Mucosa of descending colon (tissue), 3 donors: Measurements from ENCODE around the gene ETNK2. TPM values are rescaled to one million over a fixed set of nuclear protein-coding genes. Genes with fewer than 3 reads are reported as not detected.
A peak's percentile ranks its signal among the peaks of the same experiment; 100 is the strongest.

Experiments
- ATAC-seq: fragments of 200-7000 bp; cut with Tn5 transposase; one replicate; pipeline ENCODE4 v1.9.1; 2020; ENCODE audit warnings: mild to moderate bottlenecking, moderate library complexity
- DNase-seq, 3 donors: peaks; one replicate each; pipeline ENCODE4 v3.0.0-alpha.2; 2020
- H3K36me3 ChIP-seq: fragments of 200-600 bp; one replicate; pipeline ENCODE4 v1.8.0; 2021; ENCODE audit warnings: low read depth, mild to moderate bottlenecking
- H3K4me1 ChIP-seq: fragments of 200-600 bp; one replicate; pipeline ENCODE4 v1.8.0; 2021; ENCODE audit warnings: low read depth, mild to moderate bottlenecking
- H3K4me3 ChIP-seq: fragments of 200-600 bp; one replicate; pipeline ENCODE4 v1.8.0; 2021; ENCODE audit warnings: mild to moderate bottlenecking
- H3K9me3 ChIP-seq: fragments of 200-600 bp; one replicate; pipeline ENCODE4 v1.8.0; 2021; ENCODE audit warnings: mild to moderate bottlenecking
- intact Hi-C, 2 donors: fragments of 100-400 bp; cut with DNase I in 1 of 2; cut with micrococcal nuclease in 1 of 2; formaldehyde crosslinking; loops; one replicate each; pipeline versions ENCODE4 v1.11.0 to v1.11.1; 2022; cut with DNase I, micrococcal nuclease
- total RNA-seq, 3 donors: library from RNA; stranded (reverse); fragmentation: NEBNext Ultra II Directional in 2 of 3; extraction: Animal tissue kit (Norgen Biotek cat#: 25700) in 2 of 3; gene quantifications; one replicate each; pipeline versions ENCODE4 v1.2.1 to v1.2.4, GENCODE V29; 2021 to 2023
- TF ChIP-seq, protein P1 (sequence below): fragments of 200-600 bp; IDR thresholded peaks from one replicate; pipeline ENCODE4 v1.8.0; 2022; ENCODE audit warnings: antibody characterized with exemption, mild to moderate bottlenecking
- donor health status: DM: no; HTN: no; CAD: no; lungs with moderate emphysema.
- donor health status: DM: no; HTN: no; CAD: no.
- donor health status: DM: no; HTN: yes; CAD: no.

The ETNK2 gene
- total RNA-seq, 3 donors from 2014 or later, result 0.20 to 6.8 (median 2.1) TPM

DNA sequence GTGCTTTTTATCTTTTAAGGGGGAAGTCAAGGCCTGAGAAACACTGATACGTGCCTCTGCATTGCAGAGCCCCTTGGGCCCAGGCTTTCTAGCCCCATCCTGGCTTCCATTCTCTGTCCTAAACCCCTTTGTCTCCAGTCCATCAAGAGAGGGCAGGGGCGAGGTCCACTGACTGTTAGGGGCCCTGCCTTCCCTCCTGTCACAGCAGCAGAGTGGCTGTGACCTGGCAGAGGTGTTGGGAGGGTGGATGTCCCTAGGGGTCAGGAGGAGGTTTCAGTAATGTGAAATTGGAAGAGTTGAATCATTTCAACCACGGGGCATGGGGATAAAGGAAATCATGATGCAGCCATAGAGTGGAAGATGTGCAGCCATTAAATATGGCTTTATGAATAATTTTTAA lies 54.9 kb downstream of the ETNK2 start:
- intact Hi-C loops, result no loop called here
- no peaks in the 10 kb centered on the region for H3K9me3 ChIP-seq
- no peak overlapping the region for H3K4me3 ChIP-seq
- H3K36me3 ChIP-seq, result no peaks in the 10 kb centered on the region
- TF ChIP-seq, protein P1, sequence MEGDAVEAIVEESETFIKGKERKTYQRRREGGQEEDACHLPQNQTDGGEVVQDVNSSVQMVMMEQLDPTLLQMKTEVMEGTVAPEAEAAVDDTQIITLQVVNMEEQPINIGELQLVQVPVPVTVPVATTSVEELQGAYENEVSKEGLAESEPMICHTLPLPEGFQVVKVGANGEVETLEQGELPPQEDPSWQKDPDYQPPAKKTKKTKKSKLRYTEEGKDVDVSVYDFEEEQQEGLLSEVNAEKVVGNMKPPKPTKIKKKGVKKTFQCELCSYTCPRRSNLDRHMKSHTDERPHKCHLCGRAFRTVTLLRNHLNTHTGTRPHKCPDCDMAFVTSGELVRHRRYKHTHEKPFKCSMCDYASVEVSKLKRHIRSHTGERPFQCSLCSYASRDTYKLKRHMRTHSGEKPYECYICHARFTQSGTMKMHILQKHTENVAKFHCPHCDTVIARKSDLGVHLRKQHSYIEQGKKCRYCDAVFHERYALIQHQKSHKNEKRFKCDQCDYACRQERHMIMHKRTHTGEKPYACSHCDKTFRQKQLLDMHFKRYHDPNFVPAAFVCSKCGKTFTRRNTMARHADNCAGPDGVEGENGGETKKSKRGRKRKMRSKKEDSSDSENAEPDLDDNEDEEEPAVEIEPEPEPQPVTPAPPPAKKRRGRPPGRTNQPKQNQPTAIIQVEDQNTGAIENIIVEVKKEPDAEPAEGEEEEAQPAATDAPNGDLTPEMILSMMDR, result no peak
- peaks cover 16% of the 10 kb centered on the region for H3K4me1 ChIP-seq
- ATAC-seq (no peak), DNase-seq (no peak)

DNA sequence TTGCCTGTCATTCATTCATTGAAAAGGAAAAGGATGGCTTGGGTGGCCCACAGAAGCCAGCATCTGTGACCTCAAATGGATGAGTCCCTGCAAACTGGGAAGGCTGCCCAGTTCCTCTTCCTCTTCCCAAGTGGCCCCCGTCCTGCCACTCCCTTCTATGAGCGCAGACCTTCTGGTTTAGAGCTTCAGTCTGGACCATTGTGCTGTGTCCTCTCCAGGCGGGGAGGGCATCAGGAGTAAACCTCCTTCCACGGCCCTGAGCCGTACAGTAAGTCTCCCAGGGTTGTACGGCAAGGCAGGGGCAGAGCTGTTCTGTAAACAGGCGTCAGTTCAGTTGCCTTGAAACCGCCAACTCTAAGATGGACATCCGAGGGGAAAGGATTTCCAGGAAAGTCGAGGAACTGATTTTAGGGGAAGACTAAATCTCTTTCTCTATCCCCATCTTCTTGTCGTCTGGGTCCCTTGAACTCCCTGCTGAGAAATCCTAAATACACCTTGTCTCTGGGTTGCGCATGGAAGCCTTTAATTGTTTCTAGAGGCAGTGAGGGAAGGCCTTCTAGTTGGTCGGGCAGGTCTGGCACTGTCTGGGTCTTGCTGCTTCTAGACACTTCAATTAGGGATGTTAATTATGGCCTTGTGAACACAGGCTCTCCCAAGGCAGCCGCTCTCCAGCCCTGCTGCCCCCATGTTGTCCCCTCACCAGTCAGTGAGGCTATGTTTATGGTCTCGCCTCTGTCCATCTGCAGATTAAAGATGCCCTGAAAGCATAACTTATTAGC lies 56.8 kb downstream of the ETNK2 start:
- H3K4me3 ChIP-seq, result no peak overlapping the region
- H3K4me1 ChIP-seq, result peaks cover 29% of the 10 kb centered on the region
- intact Hi-C loops, result no loop called here
- H3K36me3 ChIP-seq, result no peaks in the 10 kb centered on the region
- TF ChIP-seq, protein P1, result no peak
- ATAC-seq (peak; percentile 11), DNase-seq (no peak)
- no peaks in the 10 kb centered on the region for H3K9me3 ChIP-seq

DNA sequence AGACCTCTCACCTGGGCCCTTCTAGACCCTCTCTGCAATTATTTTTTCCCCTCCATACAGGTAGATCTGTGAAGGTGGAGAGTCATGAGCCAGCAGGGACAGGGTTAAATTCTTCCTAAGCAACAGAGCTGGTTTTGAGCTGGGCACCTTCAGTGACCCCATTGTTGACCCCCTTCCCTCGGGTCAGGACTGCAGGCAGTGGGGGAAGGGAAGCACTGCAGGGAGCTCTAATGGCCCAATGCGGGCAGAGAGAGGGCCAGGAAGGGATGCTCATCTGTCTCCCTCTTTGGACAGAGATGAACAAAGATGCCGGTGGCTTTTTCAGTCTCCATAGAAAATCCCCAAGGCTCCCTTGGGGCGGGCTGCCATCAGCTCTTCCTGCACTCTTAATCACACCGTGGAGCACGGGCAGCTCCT lies 57.5 kb downstream of the ETNK2 start:
- Histone ChIP-seq H3K9me3 (no peaks in the 10 kb centered on the region), H3K4me1 (peaks cover 34% of the 10 kb centered on the region), H3K36me3 (no peaks in the 10 kb centered on the region), H3K4me3 (no peak overlapping the region)
- TF ChIP-seq, protein P1, result no peak
- ATAC-seq (no peak), DNase-seq (no peak)
- intact Hi-C loops, result no loop called here

GRCh38 chr1:204093781-204094180 lies 58.1 kb downstream of the ETNK2 start:
- intact Hi-C loops, result no loop called here
- H3K4me1 ChIP-seq, result peaks cover 39% of the 10 kb centered on the region
- no peak for ATAC-seq
- DNase-seq, result no peak
- H3K9me3 ChIP-seq, result no peaks in the 10 kb centered on the region
- H3K36me3 ChIP-seq, result no peaks in the 10 kb centered on the region
- TF ChIP-seq, protein P1, result no peak
- H3K4me3 ChIP-seq, result no peak overlapping the region

- H3K4me3 ChIP-seq, result no peak overlapping the region
- H3K36me3 ChIP-seq, result no peaks in the 10 kb centered on the region
- H3K9me3 ChIP-seq, result no peaks in the 10 kb centered on the region
- DNase-seq (peak; percentile 87 to 89 (median 88)), ATAC-seq (peak; percentile 95)
- H3K4me1 ChIP-seq, result peaks cover 43% of the 10 kb centered on the region
- intact Hi-C loops, result no loop called here
- TF ChIP-seq, protein P1, result no peak
Measured at GRCh38 chr1:204093421-204093717, 58.5 kb downstream of the ETNK2 start.
